HG03342 (cell line): ENCODE results near the gene IL36A.
A peak's percentile ranks its signal among the peaks of the same experiment; 100 is the strongest.

Source experiments
- ATAC-seq: cut with Tn5 transposase; IDR thresholded peaks from one replicate; pipeline ENCODE4 v1.9.1; 2021; ENCODE audit warnings: mild to moderate bottlenecking, moderate library complexity; ENCODE audit not compliant: unreplicated experiment

IL36A gene

DNA sequence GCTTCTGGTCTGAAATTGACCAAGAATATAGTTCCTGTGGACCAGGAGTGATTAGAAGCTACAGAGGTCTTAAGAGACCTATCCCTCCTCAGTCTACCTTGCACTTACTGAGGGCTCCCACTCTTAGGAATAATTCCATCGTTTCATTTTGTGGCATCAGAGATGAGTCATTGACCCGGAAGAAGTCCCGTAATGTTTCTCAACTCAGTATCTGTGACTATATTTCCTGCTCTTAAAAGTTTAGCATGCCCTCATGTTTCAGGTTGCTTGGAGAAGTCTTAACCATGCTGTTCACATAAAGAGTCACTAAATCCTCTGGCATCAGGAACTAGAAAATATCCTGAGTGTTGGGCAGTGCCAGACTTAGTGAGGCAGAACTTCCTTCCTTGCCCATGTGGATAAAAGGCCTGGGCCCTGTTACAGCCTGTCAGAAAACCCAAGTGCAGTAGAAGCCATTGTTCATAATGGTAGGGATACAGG lies at the start of gene IL36A:
Gene IL36A, plus strand, starts transcription at position 430 of the 480 bp plus-strand sequence. CDS start 413 bp downstream, outside the sequence.
- no peak for ATAC-seq

DNA sequence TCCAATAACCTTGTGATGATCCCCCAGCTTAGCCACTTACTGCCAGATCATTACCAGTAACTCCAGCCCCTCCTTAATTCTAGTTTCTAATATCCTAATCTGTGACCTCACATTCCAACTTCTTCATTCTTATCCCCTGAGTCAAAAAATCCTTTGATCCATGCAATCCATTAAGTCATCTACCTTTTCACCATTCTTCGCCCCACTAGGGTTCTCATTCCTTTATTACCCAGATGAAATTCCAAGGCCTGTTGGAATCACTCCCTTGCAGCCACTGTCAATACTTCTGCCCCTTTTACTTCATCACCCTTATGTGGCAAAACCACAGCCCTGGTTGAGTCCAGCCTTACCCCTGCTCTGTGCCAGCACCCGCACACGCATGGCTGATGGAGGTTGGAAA lies 47.7 kb upstream of the IL36A start:
- ATAC-seq, result no peak

GRCh38 chr2:112958428-112959108 lies 46.7 kb upstream of the IL36A start:
- peak; percentile 61 for ATAC-seq

- no peak for ATAC-seq
These were observed 46.0 kb upstream of the IL36A start for GRCh38 chr2:112959109-112959812.

GRCh38 chr2:112960230-112960825 lies 44.9 kb upstream of the IL36A start:
- no peak for ATAC-seq

- ATAC-seq, result no peak
These were observed 42.7 kb upstream of the IL36A start for GRCh38 chr2:112962308-112963175.

DNA sequence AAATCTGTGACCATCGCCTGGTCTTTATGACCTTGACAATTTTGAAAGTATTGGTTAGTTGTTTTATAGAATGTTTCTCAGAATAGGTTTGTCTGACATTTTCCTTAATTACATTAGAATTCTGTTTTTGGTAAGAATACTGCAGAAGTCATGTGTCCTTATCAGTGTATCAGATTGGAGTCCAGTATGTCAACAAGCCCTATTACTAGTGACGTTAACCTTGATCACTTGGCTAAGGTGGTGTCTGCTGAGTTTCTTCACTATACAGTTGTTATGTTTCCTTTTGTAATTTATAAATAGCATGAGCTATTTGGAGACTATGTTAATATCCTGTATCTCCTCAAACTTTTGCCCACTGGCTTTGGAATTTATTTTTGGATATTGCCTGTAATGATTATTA lies 38.2 kb upstream of the IL36A start:
- ATAC-seq, result no peak

DNA sequence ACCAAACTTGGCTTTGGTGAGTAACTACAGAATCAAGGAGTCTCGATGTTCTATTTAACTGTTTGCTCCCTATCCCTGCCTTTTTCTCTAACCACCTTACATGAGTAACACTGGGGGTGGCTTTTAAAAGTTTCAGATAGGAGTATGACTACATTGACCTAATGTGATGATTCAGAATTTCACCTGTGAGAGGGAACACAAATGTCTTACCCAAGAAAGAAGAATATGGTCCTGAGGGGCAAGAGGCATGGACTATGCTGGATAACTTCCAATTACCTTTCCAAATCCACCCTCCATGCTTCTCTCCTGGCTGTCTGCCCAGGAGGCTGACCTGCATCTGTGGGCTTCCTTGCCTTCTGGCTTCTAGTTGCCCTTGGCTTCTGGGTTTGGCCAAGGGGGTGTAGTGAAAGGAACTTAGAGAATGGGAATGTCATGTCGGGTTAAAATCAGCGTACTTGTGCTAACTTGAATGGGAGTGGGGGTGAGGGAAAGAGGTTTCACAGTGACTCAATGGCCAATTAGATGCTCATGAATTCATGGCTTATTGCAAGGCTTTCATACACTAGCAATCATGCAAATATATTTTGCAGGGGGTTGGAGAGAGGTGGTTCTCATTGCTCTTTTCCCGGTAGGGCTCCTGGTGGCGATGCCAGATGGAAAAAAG lies 32.7 kb upstream of the IL36A start:
- no peak for ATAC-seq

GRCh38 chr2:112973156-112973555 lies 32.1 kb upstream of the IL36A start:
- no peak for ATAC-seq

DNA sequence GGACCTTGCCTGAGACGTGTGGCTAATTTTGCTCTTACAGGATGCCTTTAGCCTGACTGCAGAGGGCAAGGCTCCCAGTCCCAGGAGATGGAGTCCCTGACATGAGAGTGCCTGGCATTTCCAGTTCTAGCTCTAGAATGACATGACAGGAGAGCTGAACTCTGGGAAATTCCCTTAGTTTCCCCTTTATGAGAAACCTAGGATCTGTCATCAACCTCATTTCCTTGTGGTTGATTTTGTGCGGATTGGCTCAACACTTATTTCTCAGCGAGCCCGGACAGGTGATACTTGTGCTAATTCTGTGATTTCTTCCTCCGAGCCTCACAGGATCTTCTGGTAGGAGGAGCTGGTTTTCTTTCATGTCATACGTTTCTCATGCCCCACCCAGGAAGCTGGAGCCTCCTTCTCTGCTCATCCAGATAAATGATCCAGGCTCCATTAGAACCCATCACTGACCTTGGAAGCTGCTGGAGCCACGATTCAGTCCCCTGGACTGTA lies 27.7 kb upstream of the IL36A start, which contains the start of gene IL36G:
Gene IL36G, plus strand, starts transcription at position 448 of the 498 bp plus-strand sequence. CDS start 633 bp downstream, outside the sequence.
- no peak for ATAC-seq

GRCh38 chr2:112979731-112980130 lies 25.5 kb upstream of the IL36A start:
- ATAC-seq, result no peak

DNA sequence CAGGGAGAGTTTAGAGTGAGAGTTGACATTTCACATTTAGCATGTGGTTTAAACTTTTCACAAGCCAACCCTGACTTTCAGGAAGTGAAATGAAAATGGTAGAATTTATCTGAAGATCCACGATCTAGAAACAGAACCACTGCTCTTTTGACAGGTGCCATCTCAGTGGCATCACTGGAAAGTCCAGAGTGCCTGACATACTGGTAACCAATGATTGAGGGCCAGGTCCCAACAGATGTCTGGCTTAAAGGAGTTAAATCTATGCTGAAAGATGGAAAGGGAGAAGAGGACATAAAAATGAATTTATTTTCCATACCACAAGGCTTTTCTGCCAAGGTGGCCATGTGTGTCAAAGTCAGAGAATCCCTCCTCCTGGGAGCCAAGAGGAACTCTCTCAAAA lies 24.7 kb upstream of the IL36A start:
- ATAC-seq, result no peak

GRCh38 chr2:112985090-112985489 lies 20.2 kb upstream of the IL36A start:
- no peak for ATAC-seq

GRCh38 chr2:112989611-112990010 lies 15.6 kb upstream of the IL36A start:
- no peak for ATAC-seq

GRCh38 chr2:112993831-112994230 lies 11.4 kb upstream of the IL36A start:
- no peak for ATAC-seq

DNA sequence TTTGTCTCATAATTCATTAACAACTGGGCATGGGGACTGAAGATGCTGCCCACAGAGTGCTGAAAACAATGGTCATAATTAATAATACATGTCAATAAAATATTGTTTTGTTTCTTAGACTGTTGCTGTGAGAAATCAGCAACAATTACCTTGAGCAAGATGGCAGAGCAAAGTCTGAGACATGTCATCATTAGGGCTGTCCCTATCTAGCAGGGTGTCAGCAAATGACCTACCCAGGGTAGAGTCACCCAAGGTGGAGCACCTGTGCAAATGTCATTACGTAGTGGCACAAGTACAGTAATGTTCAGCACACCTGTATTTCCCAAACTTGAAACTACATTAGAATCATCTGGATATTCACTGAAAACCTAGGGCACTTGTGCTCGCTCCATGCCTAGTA lies 10.6 kb upstream of the IL36A start:
- no peak for ATAC-seq

DNA sequence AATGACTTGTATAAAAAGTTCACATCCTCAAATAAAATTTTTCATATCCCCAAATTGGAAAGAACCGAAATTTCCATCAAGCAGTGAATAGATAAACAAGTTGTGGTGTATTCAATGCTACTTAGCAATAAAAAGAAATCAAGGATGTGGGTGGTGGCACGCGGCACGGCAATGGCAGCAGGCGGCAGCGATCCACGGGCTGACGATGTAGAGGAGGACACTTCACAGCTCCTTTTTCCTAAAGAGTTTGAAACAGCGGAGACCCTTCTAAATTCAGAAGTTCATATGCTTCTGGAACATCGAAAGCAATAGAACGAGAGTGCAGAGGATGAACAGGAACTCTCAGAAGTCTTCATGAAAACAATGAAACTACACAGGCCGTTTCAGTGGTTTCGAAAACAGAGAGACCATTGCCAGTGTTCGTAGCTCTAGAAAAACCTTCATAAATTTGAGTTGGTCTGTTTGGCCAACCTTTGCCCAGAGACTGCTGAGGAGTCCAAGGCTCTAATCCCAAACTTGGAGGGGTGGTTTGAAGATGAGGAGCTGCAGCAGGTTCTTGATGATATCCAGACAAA lies 9.8 kb upstream of the IL36A start:
- ATAC-seq, result no peak

GRCh38 chr2:112996635-112997034 lies 8.6 kb upstream of the IL36A start:
- no peak for ATAC-seq

- no peak for ATAC-seq
These were observed 8.1 kb upstream of the IL36A start for GRCh38 chr2:112997151-112997550.

DNA sequence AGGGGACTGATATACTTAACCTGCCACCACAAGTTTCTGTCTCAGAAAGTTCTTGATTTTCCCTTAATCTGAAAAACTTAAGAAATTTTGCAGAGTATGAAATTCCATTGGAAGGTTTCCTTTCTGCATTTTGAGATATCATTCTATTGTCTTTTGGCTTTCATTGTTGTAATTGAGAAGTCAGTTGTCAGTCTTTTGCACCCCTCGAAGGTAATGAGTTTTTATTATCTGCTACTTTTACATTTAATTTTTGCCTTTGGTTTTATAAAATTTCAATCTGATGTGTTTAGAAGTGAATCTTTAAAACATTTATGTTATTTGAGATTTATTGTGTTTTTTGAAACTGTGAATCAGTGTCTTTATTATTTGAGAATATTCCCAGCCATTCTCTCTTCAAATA lies 4.8 kb upstream of the IL36A start:
- ATAC-seq, result no peak
